Esophagus squamous epithelium (tissue), 4 donors: Measurements from ENCODE around the gene TFPT.

Experiments
- POLR2A ChIP-seq, 4 donors: fragments of 450-650 bp; IDR thresholded peaks; one replicate each; pipeline ENCODE4 v1.6.1; 2017; ENCODE audit warnings: antibody characterized with exemption in 4 of 4, mild to moderate bottlenecking in 4 of 4, moderate library complexity in 3 of 4
- TF ChIP-seq, protein P1 (sequence below), 6 experiments: fragments of 450-650 bp in 4 of 6; fragments of 200-600 bp in 2 of 6; sonication (generic) in 2 of 6; IDR thresholded peaks; one replicate each; pipeline ENCODE4 v1.5.1; 2016 to 2019; ENCODE audit warnings: antibody characterized with exemption in 6 of 6, mild to moderate bottlenecking in 4 of 6, moderate library complexity in 4 of 6

DNA sequence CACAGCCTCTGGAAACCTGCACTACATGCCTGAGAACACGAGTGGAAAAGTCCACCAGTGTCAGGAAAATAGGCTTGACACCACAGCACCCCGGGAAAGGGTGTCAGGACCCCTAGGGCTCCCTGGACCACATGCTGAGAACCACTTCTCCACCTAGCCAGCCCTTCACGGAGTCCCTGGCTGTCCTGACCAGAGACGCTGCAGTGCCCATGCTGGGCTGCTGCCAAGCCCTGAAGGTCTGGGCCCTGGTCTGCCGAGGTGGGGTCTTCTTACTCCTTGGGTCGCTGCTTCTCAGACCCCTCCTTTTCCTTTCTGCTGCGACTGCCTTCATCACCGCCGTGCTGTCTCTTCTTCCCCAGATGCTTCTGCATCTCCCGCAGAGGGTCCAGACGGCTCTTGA, 41.0 kb upstream of the TFPT start:
- no peak for TF ChIP-seq POLR2A (IDR thresholded peaks at IDR 0.05)
- TF ChIP-seq, protein P1, sequence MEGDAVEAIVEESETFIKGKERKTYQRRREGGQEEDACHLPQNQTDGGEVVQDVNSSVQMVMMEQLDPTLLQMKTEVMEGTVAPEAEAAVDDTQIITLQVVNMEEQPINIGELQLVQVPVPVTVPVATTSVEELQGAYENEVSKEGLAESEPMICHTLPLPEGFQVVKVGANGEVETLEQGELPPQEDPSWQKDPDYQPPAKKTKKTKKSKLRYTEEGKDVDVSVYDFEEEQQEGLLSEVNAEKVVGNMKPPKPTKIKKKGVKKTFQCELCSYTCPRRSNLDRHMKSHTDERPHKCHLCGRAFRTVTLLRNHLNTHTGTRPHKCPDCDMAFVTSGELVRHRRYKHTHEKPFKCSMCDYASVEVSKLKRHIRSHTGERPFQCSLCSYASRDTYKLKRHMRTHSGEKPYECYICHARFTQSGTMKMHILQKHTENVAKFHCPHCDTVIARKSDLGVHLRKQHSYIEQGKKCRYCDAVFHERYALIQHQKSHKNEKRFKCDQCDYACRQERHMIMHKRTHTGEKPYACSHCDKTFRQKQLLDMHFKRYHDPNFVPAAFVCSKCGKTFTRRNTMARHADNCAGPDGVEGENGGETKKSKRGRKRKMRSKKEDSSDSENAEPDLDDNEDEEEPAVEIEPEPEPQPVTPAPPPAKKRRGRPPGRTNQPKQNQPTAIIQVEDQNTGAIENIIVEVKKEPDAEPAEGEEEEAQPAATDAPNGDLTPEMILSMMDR (IDR thresholded peaks at IDR 0.05) = no peak
